K562 (cell line): ENCODE measurements around the gene COPRS. TPM values are rescaled to one million over a fixed set of nuclear protein-coding genes. Genes with fewer than 3 reads are reported as not detected.

Source experiments
- ATAC-seq: fragments of 200-7000 bp; cut with Tn5 transposase; 3 replicates; pipeline ENCODE4 v1.9.1; 2020; ENCODE audit warnings: moderate library complexity
- BruUV-seq: library from RNA; stranded (reverse); fragments of 400-500 nt; replicated peaks from 2 replicates; lab custom pipeline; 2021; lab: Mats Ljungman, UMichigan
- CTCF ChIA-PET: fragments of 300-600 bp; formaldehyde crosslinking; extraction: SDS; loops from one replicate; lab custom pipeline; 2021; ENCODE audit warnings: low intra/inter-chr PET ratio; lab: Yijun Ruan, JAX
- POLR2A ChIA-PET: fragments of 300-600, 350-650 bp; sonication (Branson Sonifier 250); formaldehyde crosslinking; extraction: SDS; loops from one replicate; lab custom pipeline; 2021; ENCODE audit warnings: antibody characterized with exemption, inconsistent platforms; lab: Yijun Ruan, JAX
- DNase-seq, 4 experiments: peaks; one replicate each; pipeline versions ENCODE4 v3.0.0 to v3.0.0-alpha.2; 2011 to 2018; ENCODE audit warnings: low spot score in 3 of 4, mixed read lengths in 3 of 4; ENCODE audit errors: extremely low read depth in 1 of 4
- FAIRE-seq: peaks from 2 replicates; lab custom pipeline; 2011; peaks lifted over from hg19 to GRCh38; lab: Jason Lieb, UNC
- H2AFZ ChIP-seq: 2 replicates; pipeline ENCODE4 v1.6.0; 2011; ENCODE audit warnings: low read depth, low read length, control low read depth, inconsistent platforms
- H3K27ac ChIP-seq: fragments of 200-600 bp; 3 replicates; pipeline ENCODE4 v1.8.0; 2011; ENCODE audit warnings: low read depth, mild to moderate bottlenecking, control low read depth, inconsistent platforms, low read length, moderate library complexity, mixed read lengths; ENCODE audit errors: extremely low read depth
- H3K27me3 ChIP-seq, 2 experiments: fragments of 300-600 bp in 1 of 2; 2 replicates in 1 of 2; 3 replicates in 1 of 2; pipeline versions ENCODE4 v1.6.0 to v1.8.0; 2011; ENCODE audit warnings: inconsistent platforms in 2 of 2, low read length in 2 of 2, mild to moderate bottlenecking in 1 of 2, mixed read lengths in 1 of 2, moderate library complexity in 1 of 2; ENCODE audit not compliant: control insufficient read depth in 2 of 2, insufficient read depth in 2 of 2
- H3K36me3 ChIP-seq: fragments of 300-600 bp; 3 replicates; pipeline ENCODE4 v1.8.0; 2011; ENCODE audit warnings: mild to moderate bottlenecking, low read length, inconsistent platforms; ENCODE audit not compliant: control insufficient read depth, insufficient read depth
- H3K4me1 ChIP-seq, 2 experiments: fragments of 200-600 bp in 1 of 2; replicated peaks in 1 of 2; 2 replicates in 1 of 2; 3 replicates in 1 of 2; pipeline versions ENCODE4 v1.5.1 to v1.8.0; 2011; ENCODE audit warnings: inconsistent platforms in 2 of 2, low read length in 2 of 2, mild to moderate bottlenecking in 1 of 2, mixed read lengths in 1 of 2, moderate library complexity in 1 of 2; ENCODE audit not compliant: control insufficient read depth in 2 of 2, insufficient read depth in 2 of 2
- H3K4me2 ChIP-seq: 2 replicates; pipeline ENCODE4 v1.6.1; 2011; ENCODE audit warnings: low read length, control low read depth, inconsistent platforms, mixed read lengths; ENCODE audit not compliant: insufficient read depth
- H3K4me3 ChIP-seq: fragments of 200-600 bp; sonication (generic), shearing (Covaris generic); 2 replicates; pipeline ENCODE4 v1.5.1; 2016; ENCODE audit warnings: control low read depth, inconsistent platforms
- H3K79me2 ChIP-seq: fragments of 200-600 bp; 3 replicates; pipeline ENCODE4 v1.8.0; 2011; ENCODE audit warnings: low read length, inconsistent platforms; ENCODE audit not compliant: control insufficient read depth, insufficient read depth
- H3K9ac ChIP-seq, 2 experiments: 2 replicates each; pipeline versions ENCODE4 v1.6.0 to v1.6.1; 2011; ENCODE audit warnings: low read depth in 2 of 2, low read length in 2 of 2, control low read depth in 1 of 2, inconsistent platforms in 1 of 2, mild to moderate bottlenecking in 1 of 2, mixed read lengths in 1 of 2; ENCODE audit not compliant: insufficient read depth in 1 of 2
- H3K9me1 ChIP-seq: one replicate; pipeline ENCODE4 v1.6.0; 2011; ENCODE audit warnings: inconsistent platforms, mild to moderate bottlenecking, low read length, moderate library complexity; ENCODE audit not compliant: control insufficient read depth, insufficient read depth
- H3K9me3 ChIP-seq: replicated peaks from 2 replicates; pipeline ENCODE4 v1.5.1; 2011; ENCODE audit warnings: low read depth, low read length, inconsistent platforms; ENCODE audit not compliant: control insufficient read depth, insufficient read depth
- H4K20me1 ChIP-seq: replicated peaks from 2 replicates; pipeline ENCODE4 v1.6.1; 2011; ENCODE audit warnings: low read length, inconsistent platforms, mixed read lengths; ENCODE audit not compliant: control insufficient read depth, insufficient read depth
- ASH1L ChIP-seq: fragments of 450-650 bp; IDR thresholded peaks from 2 replicates; pipeline ENCODE4 v1.6.1; 2018; ENCODE audit warnings: borderline replicate concordance, mild to moderate bottlenecking, low read depth; ENCODE audit not compliant: partially characterized antibody
- FOXJ3 ChIP-seq: sonication (generic); formaldehyde crosslinking; IDR thresholded peaks from 2 replicates; pipeline ENCODE4 v1.4.0; 2020; ENCODE audit warnings: mild to moderate bottlenecking, missing genetic modification reagents
- ILK ChIP-seq: fragments of 450-650 bp; IDR thresholded peaks from 2 replicates; pipeline ENCODE4 v1.6.1; 2016; ENCODE audit warnings: missing genetic modification characterization, low read depth, mild to moderate bottlenecking, missing compliant biosample characterization, moderate library complexity, borderline replicate concordance
- KDM1A ChIP-seq, 2 experiments: fragments of 450-650 bp; IDR thresholded peaks; 2 replicates each; pipeline ENCODE4 v1.6.1; 2016; ENCODE audit warnings: mild to moderate bottlenecking in 2 of 2
- POLR2A ChIP-seq: fragments of 450-650 bp; conservative IDR thresholded peaks from 2 replicates; pipeline ENCODE4 v1.6.1; 2016
- RAD21 ChIP-seq, 2 experiments: fragments of 250-450 bp in 1 of 2; fragments of 450-650 bp in 1 of 2; sonication (Bioruptor Pico) in 1 of 2; formaldehyde crosslinking in 1 of 2; IDR thresholded peaks in 1 of 2; conservative IDR thresholded peaks in 1 of 2; 2 replicates each; pipeline versions ENCODE4 v1.4.0 to v1.8.0; 2020 to 2022; ENCODE audit warnings: mild to moderate bottlenecking in 2 of 2, moderate library complexity in 1 of 2
- SIN3A ChIP-seq, 2 experiments: fragments of 150-350 bp in 1 of 2; IDR thresholded peaks; 2 replicates each; pipeline ENCODE4 v1.6.1; 2011 to 2016; ENCODE audit warnings: borderline replicate concordance in 2 of 2, low read depth in 2 of 2, low read length in 2 of 2, mild to moderate bottlenecking in 2 of 2, moderate library complexity in 2 of 2; ENCODE audit not compliant: control insufficient read depth in 1 of 2
- WGBS: fragments of 100-300 bp; shearing (Covaris generic); methylation state at CpG from one replicate; pipeline ENCODE4 v1.1.6; 2016; ENCODE audit warnings: low coverage, mixed read lengths; ENCODE audit not compliant: insufficient coverage; ENCODE audit errors: missing lambda C conversion rate; 5-methylcytosine and 5-hydroxymethylcytosine counted together
- in situ Hi-C: fragments of 300-500 bp; cut with MboI; formaldehyde crosslinking; loops from 4 replicates; pipeline ENCODE4 v1.15.0; 2018; ENCODE audit warnings: inconsistent platforms, mixed read lengths
- intact Hi-C: fragments of 100-400 bp; cut with micrococcal nuclease; formaldehyde crosslinking; loops from 2 replicates; pipeline ENCODE4 v1.14.2; 2022
- polyA plus RNA-seq, 8 experiments: library from polyadenylated mRNA; depleted of rRNA in 4 of 8; stranded (reverse) in 5 of 8; unstranded in 3 of 8; fragments of >200 nt; fragmentation: Nextera tagmentation in 2 of 8; fragmentation: Illumina TruSeq in 1 of 8; extraction: Ambion mirVana in 2 of 8; extraction: Trizol in 1 of 8; gene quantifications; 2 replicates each; pipeline versions ENCODE4 v1.2.1 to v1.2.3, GENCODE V29; 2011 to 2014; ENCODE audit warnings: inconsistent platforms in 1 of 8, missing spikeins in 1 of 8
- total RNA-seq, 7 experiments: library from RNA; depleted of rRNA in 6 of 7; stranded (reverse); fragments of >200 nt in 6 of 7; fragmentation: Illumina TruSeq in 2 of 7; extraction: Trizol in 2 of 7; gene quantifications; 2 replicates each; pipeline versions ENCODE4 v1.2.1 to v1.2.3, GENCODE V29; 2011 to 2021; ENCODE audit warnings: low replicate concordance in 1 of 7
- TF ChIP-seq, protein P1 (sequence below): fragments of 150-350 bp; conservative IDR thresholded peaks from 2 replicates; pipeline ENCODE4 v1.6.1; 2014; ENCODE audit warnings: low read length
- TF ChIP-seq, protein P2 (sequence below): fragments of 250-450 bp; sonication (Bioruptor Pico); IDR thresholded peaks from 2 replicates; pipeline ENCODE4 v1.8.0; 2021; ENCODE audit warnings: borderline replicate concordance, mild to moderate bottlenecking, moderate library complexity; ENCODE audit not compliant: poor library complexity, severe bottlenecking

Gene COPRS
- total and polyA plus RNA-seq, 9 of the 15 experiments (the other 6 are each of a cell fraction or from before 2014, with no cell fraction given) = 11.9 to 102 (median 60.5) TPM

DNA sequence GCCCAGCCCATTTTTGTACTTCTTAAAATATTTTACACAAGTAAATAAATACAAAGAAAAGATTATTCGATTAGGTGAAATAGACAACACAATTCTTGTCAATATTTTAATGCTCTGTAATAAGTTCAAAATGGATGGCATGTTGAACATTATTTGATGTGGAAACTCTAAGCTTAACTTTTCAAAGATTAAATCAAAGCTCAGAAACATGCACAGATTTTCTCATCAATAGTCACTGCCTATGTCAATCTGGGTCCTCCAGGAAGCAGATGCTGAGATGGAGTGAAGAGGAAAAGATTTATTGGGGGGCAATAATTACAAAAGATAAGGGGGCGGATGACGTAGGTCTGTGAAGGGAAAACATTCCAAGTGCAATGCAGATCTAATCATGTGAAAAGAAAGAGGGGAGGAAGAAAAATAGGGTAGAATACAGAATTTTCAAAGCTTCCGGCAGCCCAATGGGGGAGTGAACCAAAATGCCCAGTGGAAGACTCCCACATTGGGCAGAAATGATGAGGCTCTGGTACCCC is 50.5 kb downstream of the COPRS start:
- no peak for ATAC-seq
- Histone ChIP-seq H3K4me2 (no peak overlapping the region), H3K4me3 (no peak overlapping the region), H3K9me1 (no peaks in the 10 kb centered on the region), H3K27me3 (no peaks in the 10 kb centered on the region; a peak in 4 of 5 replicates), H4K20me1 (no peaks in the 10 kb centered on the region), H2AFZ (no peak overlapping the region), H3K4me1 (peaks cover 3 to 4% of the 10 kb centered on the region in 2 experiments; a peak in 2 of 5 replicates), H3K79me2 (no peaks in the 10 kb centered on the region), H3K36me3 (no peaks in the 10 kb centered on the region), H3K27ac (no peak overlapping the region), H3K9me3 (no peaks in the 10 kb centered on the region; the same call in 1 of the 2 replicates), H3K9ac (no peak overlapping the region)
- no peak for DNase-seq
- BruUV-seq = no TSS peak
- in situ Hi-C loops (no loop called here), intact Hi-C loops (no loop called here)
- ChIA-PET POLR2A (no interaction called here), CTCF (no interaction called here)
- FAIRE-seq = no peak
- 0% methylated on average over 4 of the region's 4 CpGs for WGBS
- TF ChIP-seq KDM1A (IDR thresholded peaks at IDR 0.05) (peak; percentile 82 to 85), SIN3A (IDR thresholded peaks at IDR 0.05; ENCODE audit: borderline replicate concordance in 2 of 2, control insufficient read depth in 1 of 2, low read depth in 2 of 2, low read length in 2 of 2) (no peak)

DNA sequence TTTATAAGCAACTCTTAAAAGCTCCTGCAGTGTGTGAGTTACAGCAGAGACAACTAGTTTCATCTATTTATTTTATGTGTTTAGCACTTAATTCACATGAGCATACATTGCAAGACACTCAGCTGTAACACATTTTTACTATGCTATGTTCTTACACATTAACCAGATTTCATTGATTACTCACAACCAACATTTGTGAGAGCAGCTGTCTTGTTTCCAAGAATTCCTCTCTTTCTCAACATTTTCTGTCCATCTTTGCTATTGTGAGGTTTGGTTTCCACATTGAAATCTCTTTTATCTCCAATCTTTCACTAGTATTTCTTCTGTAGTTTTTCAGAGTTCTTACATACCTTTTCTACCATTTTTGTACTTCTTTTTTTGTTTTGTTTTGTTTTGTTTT is 51.2 kb downstream of the COPRS start:
- no peak overlapping the region for H3K27ac ChIP-seq
- H3K4me2 ChIP-seq = no peak overlapping the region
- in situ Hi-C loops (no loop called here), intact Hi-C loops (no loop called here)
- FAIRE-seq (no peak), DNase-seq (no peak), ATAC-seq (no peak)
- POLR2A ChIA-PET = interaction anchor here (0.6 to 1.1 kb wide), 2 partner anchors 18 to 324 kb away, joined by 3 read pairs; no protein-coding TSS in a partner anchor
- no peaks in the 10 kb centered on the region; the same call in 1 of the 2 replicates for H3K9me3 ChIP-seq
- BruUV-seq = no TSS peak
- no peak overlapping the region for H2AFZ ChIP-seq
- H3K9me1 ChIP-seq = no peaks in the 10 kb centered on the region
- no peak overlapping the region for H3K4me3 ChIP-seq
- peaks cover 3 to 4% of the 10 kb centered on the region in 2 experiments; a peak in 2 of 5 replicates for H3K4me1 ChIP-seq
- no peak overlapping the region for H3K9ac ChIP-seq
- H3K27me3 ChIP-seq = no peaks in the 10 kb centered on the region; a peak in 4 of 5 replicates
- no peaks in the 10 kb centered on the region for H4K20me1 ChIP-seq
- H3K36me3 ChIP-seq = no peaks in the 10 kb centered on the region
- CTCF ChIA-PET = no interaction called here
- no peaks in the 10 kb centered on the region for H3K79me2 ChIP-seq
- TF ChIP-seq, protein P1, sequence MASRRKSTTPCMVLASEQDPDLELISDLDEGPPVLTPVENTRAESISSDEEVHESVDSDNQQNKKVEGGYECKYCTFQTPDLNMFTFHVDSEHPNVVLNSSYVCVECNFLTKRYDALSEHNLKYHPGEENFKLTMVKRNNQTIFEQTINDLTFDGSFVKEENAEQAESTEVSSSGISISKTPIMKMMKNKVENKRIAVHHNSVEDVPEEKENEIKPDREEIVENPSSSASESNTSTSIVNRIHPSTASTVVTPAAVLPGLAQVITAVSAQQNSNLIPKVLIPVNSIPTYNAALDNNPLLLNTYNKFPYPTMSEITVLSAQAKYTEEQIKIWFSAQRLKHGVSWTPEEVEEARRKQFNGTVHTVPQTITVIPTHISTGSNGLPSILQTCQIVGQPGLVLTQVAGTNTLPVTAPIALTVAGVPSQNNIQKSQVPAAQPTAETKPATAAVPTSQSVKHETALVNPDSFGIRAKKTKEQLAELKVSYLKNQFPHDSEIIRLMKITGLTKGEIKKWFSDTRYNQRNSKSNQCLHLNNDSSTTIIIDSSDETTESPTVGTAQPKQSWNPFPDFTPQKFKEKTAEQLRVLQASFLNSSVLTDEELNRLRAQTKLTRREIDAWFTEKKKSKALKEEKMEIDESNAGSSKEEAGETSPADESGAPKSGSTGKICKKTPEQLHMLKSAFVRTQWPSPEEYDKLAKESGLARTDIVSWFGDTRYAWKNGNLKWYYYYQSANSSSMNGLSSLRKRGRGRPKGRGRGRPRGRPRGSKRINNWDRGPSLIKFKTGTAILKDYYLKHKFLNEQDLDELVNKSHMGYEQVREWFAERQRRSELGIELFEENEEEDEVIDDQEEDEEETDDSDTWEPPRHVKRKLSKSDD = no peak
- TF ChIP-seq ILK (tag) = no peak
- TF ChIP-seq RAD21 (CRISPR knock-in tag; conservative IDR thresholded peaks at IDR 0.05 in 1 of 2, IDR thresholded peaks at IDR 0.05 in 1 of 2) = no peak
- TF ChIP-seq, protein P2, sequence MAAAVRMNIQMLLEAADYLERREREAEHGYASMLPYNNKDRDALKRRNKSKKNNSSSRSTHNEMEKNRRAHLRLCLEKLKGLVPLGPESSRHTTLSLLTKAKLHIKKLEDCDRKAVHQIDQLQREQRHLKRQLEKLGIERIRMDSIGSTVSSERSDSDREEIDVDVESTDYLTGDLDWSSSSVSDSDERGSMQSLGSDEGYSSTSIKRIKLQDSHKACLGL (CRISPR knock-in tag) = no peak
- no peak for TF ChIP-seq FOXJ3 (CRISPR knock-in tag)
- no peak for TF ChIP-seq ASH1L
- TF ChIP-seq POLR2A = no peak
